Stimulated activated CD8-positive, alpha-beta memory T cell treated with anti-CD3 and anti-CD28 coated beads, Interleukin-15, amount 100 ng/mL, for 24 hours (primary cell): Measurements from ENCODE around the gene POU2AF2.

ENCODE experiments used
- DNase-seq: peaks from one replicate; pipeline ENCODE4 v3.0.0-alpha.2; 2020; ENCODE audit warnings: low read depth

POU2AF2 gene

GRCh38 chr11:111330234-111330893, 84.8 kb downstream of the POU2AF2 start:
- no peak for DNase-seq

- no peak for DNase-seq
Observed at GRCh38 chr11:111331711-111332479, 86.4 kb downstream of the POU2AF2 start.

- no peak for DNase-seq
Observed at GRCh38 chr11:111334532-111335502, 89.3 kb downstream of the POU2AF2 start.

GRCh38 chr11:111335549-111335948, 90.0 kb downstream of the POU2AF2 start:
- no peak for DNase-seq
